T-helper 2 cell treated with Interferon-gamma antibody and Interleukin-4, amounts not matched to agents 100 ng/mL and 5 ng/mL, for 36 hours (primary cell): ENCODE data around the gene HLA-DQA1. TPM values are rescaled to one million over a fixed set of nuclear protein-coding genes. Genes with fewer than 3 reads are reported as not detected.

ENCODE experiments used
- total RNA-seq: library from RNA; stranded (reverse); gene quantifications from 2 replicates; pipeline ENCODE4 v1.2.3, GENCODE V29; 2022

The HLA-DQA1 gene
- total RNA-seq, 1 donor from 2014 or later = 21.5 TPM

Other genes starting within 250 kb of the HLA-DQA1 start
- not detected in 2 replicates for gene BTNL2, start 230.2 kb upstream of the HLA-DQA1 start, total RNA-seq
- gene HLA-DRA, start 197.5 kb upstream of the HLA-DQA1 start, total RNA-seq = 81.8 and 88.4 TPM in 2 replicates
- 43.3 and 43.7 TPM in 2 replicates for gene HLA-DRB5, start 107.1 kb upstream of the HLA-DQA1 start, total RNA-seq
- 69.9 and 74.8 TPM in 2 replicates for gene HLA-DRB1, start 47.6 kb upstream of the HLA-DQA1 start, total RNA-seq
- 7.0 and 10.0 TPM in 2 replicates for gene HLA-DQB1, start 29.3 kb downstream of the HLA-DQA1 start, total RNA-seq
- 3.8 and 4.3 TPM in 2 replicates for gene HLA-DQA2, start 104.0 kb downstream of the HLA-DQA1 start, total RNA-seq
- gene HLA-DQB2, start 126.1 kb downstream of the HLA-DQA1 start, total RNA-seq = 1.4 and 1.5 TPM in 2 replicates
- 6.5 and 6.9 TPM in 2 replicates for gene HLA-DOB, start 179.6 kb downstream of the HLA-DQA1 start, total RNA-seq
- 171 and 207 TPM in 2 replicates for gene TAP2, start 201.3 kb downstream of the HLA-DQA1 start, total RNA-seq
- gene PSMB8, start 206.6 kb downstream of the HLA-DQA1 start, total RNA-seq = 448 and 470 TPM in 2 replicates
- 416 and 426 TPM in 2 replicates for gene TAP1, start 216.3 kb downstream of the HLA-DQA1 start, total RNA-seq
- 413 and 416 TPM in 2 replicates for gene PSMB9, start 216.8 kb downstream of the HLA-DQA1 start, total RNA-seq